Measurements from ENCODE around the gene EDIL3.
"Not testable (repeated sequence)": the region's sequence is repeated elsewhere in the genome, so short reads cannot be mapped to it uniquely, and the experiment has no call there.

Gene EDIL3

GRCh38 chr5:84191281-84191680 is 193.4 kb downstream of the EDIL3 start:
- no peak for DNase-seq (ENCODE audit: extremely low read depth in 1 of 2, low read depth in 1 of 2)

- no peak for DNase-seq (ENCODE audit: extremely low read depth in 1 of 2, low read depth in 1 of 2)
Measured at GRCh38 chr5:84184857-84185256, 199.8 kb downstream of the EDIL3 start.

GRCh38 chr5:84181093-84181492 is 203.6 kb downstream of the EDIL3 start:
- no peak for DNase-seq (ENCODE audit: extremely low read depth in 1 of 2, low read depth in 1 of 2)

- DNase-seq (ENCODE audit: extremely low read depth in 1 of 2, low read depth in 1 of 2) = no peak
Measured at GRCh38 chr5:84168841-84169240, 215.8 kb downstream of the EDIL3 start.

GRCh38 chr5:84163671-84164070 is 221.0 kb downstream of the EDIL3 start:
- no peak for DNase-seq (ENCODE audit: extremely low read depth in 1 of 2, low read depth in 1 of 2)

- DNase-seq (ENCODE audit: extremely low read depth in 1 of 2, low read depth in 1 of 2) = no peak
Measured at GRCh38 chr5:84162695-84163094, 222.0 kb downstream of the EDIL3 start.

- not testable (repeated sequence) for DNase-seq (ENCODE audit: extremely low read depth in 1 of 2, low read depth in 1 of 2)
Measured at GRCh38 chr5:84160650-84161049, 224.0 kb downstream of the EDIL3 start.

GRCh38 chr5:84149094-84149493 is 235.6 kb downstream of the EDIL3 start:
- no peak for DNase-seq (ENCODE audit: extremely low read depth in 1 of 2, low read depth in 1 of 2)

- no peak for DNase-seq (ENCODE audit: extremely low read depth in 1 of 2, low read depth in 1 of 2)
Measured at GRCh38 chr5:84148651-84149050, 236.0 kb downstream of the EDIL3 start.

GRCh38 chr5:84137541-84137940 is 247.1 kb downstream of the EDIL3 start:
- DNase-seq (ENCODE audit: extremely low read depth in 1 of 2, low read depth in 1 of 2) = no peak

- DNase-seq (ENCODE audit: extremely low read depth in 1 of 2, low read depth in 1 of 2) = no peak
Measured at GRCh38 chr5:84131372-84131771, 253.3 kb downstream of the EDIL3 start.

GRCh38 chr5:84130006-84130580 is 254.6 kb downstream of the EDIL3 start:
- DNase-seq (ENCODE audit: extremely low read depth in 1 of 2, low read depth in 1 of 2) = no peak

GRCh38 chr5:84125216-84125615 is 259.5 kb downstream of the EDIL3 start:
- no peak for DNase-seq (ENCODE audit: extremely low read depth in 1 of 2, low read depth in 1 of 2)

- DNase-seq (ENCODE audit: extremely low read depth in 1 of 2, low read depth in 1 of 2) = no peak
Measured at GRCh38 chr5:84119252-84119651, 265.4 kb downstream of the EDIL3 start.

GRCh38 chr5:84118551-84118950 is 266.1 kb downstream of the EDIL3 start:
- DNase-seq (ENCODE audit: extremely low read depth in 1 of 2, low read depth in 1 of 2) = no peak

GRCh38 chr5:84115727-84116126 is 269.0 kb downstream of the EDIL3 start:
- no peak for DNase-seq (ENCODE audit: extremely low read depth in 1 of 2, low read depth in 1 of 2)

GRCh38 chr5:84113246-84114105 is 271.2 kb downstream of the EDIL3 start:
- DNase-seq (ENCODE audit: extremely low read depth in 1 of 2, low read depth in 1 of 2) = no peak

- DNase-seq (ENCODE audit: extremely low read depth in 1 of 2, low read depth in 1 of 2) = no peak
Measured at GRCh38 chr5:84092738-84093137, 291.9 kb downstream of the EDIL3 start.

GRCh38 chr5:84091127-84091799 is 293.4 kb downstream of the EDIL3 start:
- no peak for DNase-seq (ENCODE audit: extremely low read depth in 1 of 2, low read depth in 1 of 2)

GRCh38 chr5:84088996-84089395 is 295.7 kb downstream of the EDIL3 start:
- no peak for DNase-seq (ENCODE audit: extremely low read depth in 1 of 2, low read depth in 1 of 2)

GRCh38 chr5:84086511-84086910 is 298.2 kb downstream of the EDIL3 start:
- DNase-seq (ENCODE audit: extremely low read depth in 1 of 2, low read depth in 1 of 2) = no peak

All from activated CD8-positive, alpha-beta memory T cell treated with anti-CD3 and anti-CD28 coated beads for 1 hour (primary cell).